ENCODE data around the gene ABCB11. TPM values are rescaled to one million over a fixed set of nuclear protein-coding genes. Genes with fewer than 3 reads are reported as not detected.

ABCB11 gene
- total RNA-seq, 4 donors from 2014 or later: 0.39 to 0.49 (median 0.46) TPM; not detected in 1

DNA sequence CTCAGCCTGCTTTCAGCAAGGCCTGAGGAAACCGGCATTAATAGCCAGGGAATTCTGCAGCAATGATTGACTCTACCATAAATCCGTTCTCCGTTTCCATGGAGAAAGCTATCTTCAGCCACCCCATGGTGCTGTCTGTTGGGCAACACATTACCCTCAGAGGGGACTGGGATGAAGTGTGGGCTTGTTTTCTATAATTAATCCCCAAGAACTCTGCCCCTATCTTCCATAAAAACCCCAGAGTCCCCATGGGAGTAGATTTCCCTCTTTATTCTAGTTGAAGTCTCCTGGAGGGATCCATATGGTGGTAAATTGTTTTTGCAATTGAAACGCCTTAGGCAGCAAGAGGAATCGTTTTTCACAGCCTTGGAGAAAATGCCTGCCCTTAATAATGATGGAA is 120.8 kb downstream of the ABCB11 start:
- intact Hi-C loops (cut with DNase I; ENCODE audit: low total_unique reads): no loop called here
- DNase-seq (ENCODE audit: low spot score in 2 of 2): no peak
- no peak for TF ChIP-seq POLR2A (IDR thresholded peaks at IDR 0.05)
- TF ChIP-seq, protein P1, sequence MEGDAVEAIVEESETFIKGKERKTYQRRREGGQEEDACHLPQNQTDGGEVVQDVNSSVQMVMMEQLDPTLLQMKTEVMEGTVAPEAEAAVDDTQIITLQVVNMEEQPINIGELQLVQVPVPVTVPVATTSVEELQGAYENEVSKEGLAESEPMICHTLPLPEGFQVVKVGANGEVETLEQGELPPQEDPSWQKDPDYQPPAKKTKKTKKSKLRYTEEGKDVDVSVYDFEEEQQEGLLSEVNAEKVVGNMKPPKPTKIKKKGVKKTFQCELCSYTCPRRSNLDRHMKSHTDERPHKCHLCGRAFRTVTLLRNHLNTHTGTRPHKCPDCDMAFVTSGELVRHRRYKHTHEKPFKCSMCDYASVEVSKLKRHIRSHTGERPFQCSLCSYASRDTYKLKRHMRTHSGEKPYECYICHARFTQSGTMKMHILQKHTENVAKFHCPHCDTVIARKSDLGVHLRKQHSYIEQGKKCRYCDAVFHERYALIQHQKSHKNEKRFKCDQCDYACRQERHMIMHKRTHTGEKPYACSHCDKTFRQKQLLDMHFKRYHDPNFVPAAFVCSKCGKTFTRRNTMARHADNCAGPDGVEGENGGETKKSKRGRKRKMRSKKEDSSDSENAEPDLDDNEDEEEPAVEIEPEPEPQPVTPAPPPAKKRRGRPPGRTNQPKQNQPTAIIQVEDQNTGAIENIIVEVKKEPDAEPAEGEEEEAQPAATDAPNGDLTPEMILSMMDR (IDR thresholded peaks at IDR 0.05): no peak
- no peak overlapping the region for H3K4me3 ChIP-seq (ENCODE audit: low read depth, poor library complexity, severe bottlenecking)
- WGBS, 2 donors: 48 to 65% methylated on average over 5 of the region's 5 CpGs

DNA sequence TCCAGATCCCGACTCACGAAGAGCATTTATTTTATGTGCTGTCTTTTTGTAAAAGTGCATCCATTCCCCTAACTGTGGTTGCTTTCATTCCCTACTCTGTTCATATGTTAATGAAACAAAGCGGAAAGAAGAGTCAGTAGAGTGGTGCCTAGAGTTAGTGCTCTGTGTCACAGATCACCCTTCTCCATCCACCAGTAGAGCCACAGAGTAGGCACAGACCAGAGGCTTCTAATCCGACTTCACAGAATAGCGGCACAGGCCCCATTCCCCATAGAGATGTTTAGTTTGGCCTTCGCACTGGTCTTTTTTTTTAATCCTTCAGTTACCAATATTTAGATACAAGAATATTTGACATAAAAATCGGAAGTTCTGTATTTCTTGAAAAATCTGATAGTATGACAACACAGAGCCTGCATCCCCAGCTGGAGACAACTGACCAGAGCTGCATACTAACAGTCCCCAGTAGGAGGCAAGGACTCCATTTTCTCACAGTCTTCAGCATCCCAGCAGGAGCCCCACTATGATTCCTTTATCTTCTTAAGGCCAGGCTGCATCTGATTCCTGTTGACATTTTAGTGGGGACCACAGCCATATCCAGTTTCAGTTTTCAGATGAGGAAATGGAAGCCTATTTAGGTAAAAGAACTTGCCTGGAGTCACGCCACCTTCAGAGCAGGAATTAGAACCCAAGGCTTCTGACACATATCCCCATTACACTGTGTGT is 123.0 kb downstream of the ABCB11 start:
- intact Hi-C loops (cut with DNase I; ENCODE audit: low total_unique reads): no loop called here
- no peak for TF ChIP-seq POLR2A (IDR thresholded peaks at IDR 0.05)
- TF ChIP-seq, protein P1 (IDR thresholded peaks at IDR 0.05): no peak
- 92 to 93% methylated on average over 8 of the region's 8 CpGs for WGBS, 2 donors
- no peak overlapping the region for H3K4me3 ChIP-seq (ENCODE audit: low read depth, poor library complexity, severe bottlenecking)
- no peak for DNase-seq (ENCODE audit: low spot score in 2 of 2)

DNA sequence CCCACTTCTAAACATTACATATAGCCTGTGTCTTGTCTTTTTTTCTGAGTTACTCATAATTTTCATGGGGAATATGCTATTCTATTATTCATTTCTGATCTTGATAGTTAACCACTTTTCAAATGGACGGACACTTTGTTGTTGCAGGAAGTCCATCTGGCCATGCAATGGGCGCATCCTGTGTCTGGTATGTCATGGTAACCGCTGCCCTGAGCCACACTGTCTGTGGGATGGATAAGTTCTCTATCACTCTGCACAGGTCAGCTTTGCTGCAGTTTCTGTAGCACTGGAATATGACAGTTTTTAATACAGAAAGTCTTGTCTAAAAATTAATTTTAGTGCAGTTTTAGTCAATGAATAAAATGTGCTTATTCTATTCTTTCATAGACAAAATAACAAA is 126.8 kb downstream of the ABCB11 start:
- DNase-seq (ENCODE audit: low spot score in 2 of 2): no peak
- intact Hi-C loops (cut with DNase I; ENCODE audit: low total_unique reads): no loop called here
- TF ChIP-seq, protein P1 (IDR thresholded peaks at IDR 0.05): no peak
- TF ChIP-seq POLR2A (IDR thresholded peaks at IDR 0.05): no peak
- no peak overlapping the region for H3K4me3 ChIP-seq (ENCODE audit: low read depth, poor library complexity, severe bottlenecking)
- 91 to 92% methylated on average over 3 of the region's 3 CpGs for WGBS, 2 donors

DNA sequence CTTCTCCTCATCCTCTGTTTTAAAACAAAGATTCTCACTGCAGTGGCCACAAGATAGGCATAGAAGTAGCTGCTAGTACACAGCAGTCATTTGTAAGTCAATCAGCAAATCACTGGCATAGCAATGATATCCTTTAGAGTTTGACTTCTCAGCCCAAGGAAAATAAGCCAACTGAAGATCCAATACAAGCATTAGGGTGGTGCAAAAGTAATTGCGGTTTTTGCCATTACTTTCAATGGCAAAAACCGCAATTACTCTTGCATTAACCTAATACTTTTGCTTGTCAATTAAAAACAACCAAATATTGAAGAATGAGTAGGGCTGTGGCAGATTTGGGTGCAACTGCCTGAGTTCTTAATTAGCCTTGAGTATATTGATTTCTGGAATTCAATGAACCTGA is 127.2 kb downstream of the ABCB11 start:
- no peak overlapping the region for H3K4me3 ChIP-seq (ENCODE audit: low read depth, poor library complexity, severe bottlenecking)
- TF ChIP-seq, protein P1 (IDR thresholded peaks at IDR 0.05): no peak
- TF ChIP-seq POLR2A (IDR thresholded peaks at IDR 0.05): no peak
- intact Hi-C loops (cut with DNase I; ENCODE audit: low total_unique reads): no loop called here
- 90 to 93% methylated on average over 2 of the region's 2 CpGs for WGBS, 2 donors
- no peak for DNase-seq (ENCODE audit: low spot score in 2 of 2)

DNA sequence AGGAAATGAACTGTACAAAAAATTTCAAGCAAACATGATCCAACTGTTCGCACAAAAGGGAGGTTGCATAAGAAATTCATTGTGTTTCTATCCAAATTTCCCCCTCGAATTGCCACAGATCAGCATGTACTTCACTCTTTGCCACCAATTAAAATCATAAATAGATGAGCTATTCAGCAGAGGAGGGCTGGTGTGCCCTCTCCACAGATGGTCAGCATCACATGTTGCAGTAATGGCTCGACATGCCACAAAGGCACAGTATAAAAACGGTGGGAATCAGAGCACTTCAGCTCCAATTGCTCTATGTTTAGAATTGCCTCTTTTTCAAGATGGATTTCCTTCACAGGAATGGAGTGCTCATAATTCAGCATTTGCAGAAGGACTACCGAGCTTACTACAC is 130.1 kb downstream of the ABCB11 start, which contains the start of gene G6PC2:
Gene G6PC2, plus strand, starts transcription at position 289 of the 400 bp plus-strand sequence. Its CDS starts 41 bp downstream, at position 330.
- H3K4me3 ChIP-seq (ENCODE audit: low read depth, poor library complexity, severe bottlenecking): no peak within 1 kb of the TSS
- TF ChIP-seq, protein P1 (IDR thresholded peaks at IDR 0.05): no peak
- TF ChIP-seq POLR2A (IDR thresholded peaks at IDR 0.05): no peak
- WGBS, 2 donors: 69 to 74% methylated on average over 5 of the region's 5 CpGs
- intact Hi-C loops (cut with DNase I; ENCODE audit: low total_unique reads): no loop called here
- no peak for DNase-seq (ENCODE audit: low spot score in 2 of 2)

DNA sequence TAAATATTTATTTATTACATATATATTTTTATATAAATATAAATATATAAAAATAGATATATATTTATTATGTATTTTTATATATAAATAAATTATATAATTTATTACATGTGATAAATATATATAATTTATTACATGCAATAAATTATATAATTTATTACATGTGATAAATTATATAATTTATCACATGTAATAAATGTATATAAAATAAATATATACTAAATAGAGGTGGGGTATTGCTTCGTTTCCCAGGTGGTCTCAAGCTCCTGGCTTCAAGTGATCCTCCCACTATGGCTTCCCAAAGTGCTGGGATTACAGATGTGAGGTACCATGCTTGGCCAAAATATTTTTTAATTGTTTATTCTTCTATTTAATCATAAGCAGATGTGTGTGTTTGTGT is 133.7 kb downstream of the ABCB11 start:
- TF ChIP-seq, protein P1 (IDR thresholded peaks at IDR 0.05): no peak
- no peak for TF ChIP-seq POLR2A (IDR thresholded peaks at IDR 0.05)
- intact Hi-C loops (cut with DNase I; ENCODE audit: low total_unique reads): no loop called here
- no peak overlapping the region for H3K4me3 ChIP-seq (ENCODE audit: low read depth, poor library complexity, severe bottlenecking)
- 79 to 86% methylated on average over 1 of the region's 1 CpG for WGBS, 2 donors
- no peak for DNase-seq (ENCODE audit: low spot score in 2 of 2)
